Suprapubic skin (tissue), 4 donors: ENCODE data around the gene SUPT7L.

ENCODE experiments used
- EP300 ChIP-seq: sonication (generic); formaldehyde crosslinking; IDR thresholded peaks from one replicate; pipeline ENCODE4 v1.6.1; 2017; ENCODE audit warnings: antibody characterized with exemption
- POLR2A ChIP-seq, 2 donors: fragments of 450-650 bp; IDR thresholded peaks; one replicate each; pipeline ENCODE4 v1.6.1; 2017; ENCODE audit warnings: antibody characterized with exemption in 2 of 2, mild to moderate bottlenecking in 2 of 2, moderate library complexity in 2 of 2
- POLR2AphosphoS5 ChIP-seq, 3 donors: sonication (generic); formaldehyde crosslinking; IDR thresholded peaks; one replicate each; pipeline ENCODE4 v1.6.1; 2017; ENCODE audit warnings: antibody characterized with exemption in 3 of 3
- TF ChIP-seq, protein P1 (sequence below), 2 donors: fragments of 200-600 bp in 1 of 2; fragments of 450-650 bp in 1 of 2; sonication (generic) in 1 of 2; IDR thresholded peaks; one replicate each; pipeline ENCODE4 v1.5.1; 2016 to 2019; ENCODE audit warnings: antibody characterized with exemption in 2 of 2, mild to moderate bottlenecking in 1 of 2, moderate library complexity in 1 of 2

DNA sequence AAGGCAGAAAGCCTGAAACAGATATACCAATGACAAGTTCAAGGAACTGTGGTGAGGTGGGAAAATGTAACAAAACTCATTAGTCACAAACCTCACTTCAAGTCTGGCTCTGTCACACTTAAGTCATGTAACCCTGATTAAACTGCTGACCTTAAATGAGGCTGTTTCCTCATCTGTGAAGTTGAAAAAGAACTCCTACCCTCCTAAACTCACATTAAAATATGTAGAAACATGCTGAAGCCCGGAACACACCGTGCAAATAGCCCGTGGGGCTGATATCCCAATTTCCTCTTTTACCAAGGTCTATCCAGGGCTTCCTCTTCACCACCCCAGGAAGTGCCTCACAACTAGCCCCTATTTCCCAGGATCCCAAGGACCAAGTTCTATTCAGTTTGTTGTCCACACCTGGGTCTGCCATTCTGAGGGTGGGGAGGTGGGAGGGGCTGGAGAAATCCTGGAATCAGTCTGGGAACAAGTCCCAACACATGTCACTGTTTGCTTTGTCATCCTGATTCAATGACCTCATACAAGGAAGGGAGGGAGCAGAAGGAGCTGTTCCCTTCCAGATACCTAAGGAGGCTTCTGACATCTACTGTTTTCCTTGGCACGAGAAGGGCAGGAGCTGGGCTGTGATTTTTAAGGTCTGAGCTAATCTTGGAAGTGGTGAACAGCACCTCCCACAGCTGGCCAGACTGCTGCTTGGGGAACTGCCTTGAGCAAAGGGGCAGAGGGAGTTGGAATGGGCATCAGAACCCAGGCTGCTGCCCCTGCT is 42.6 kb upstream of the SUPT7L start:
- TF ChIP-seq POLR2A (IDR thresholded peaks at IDR 0.05) (no peak), EP300 (peak; percentile 89), POLR2AphosphoS5 (IDR thresholded peaks at IDR 0.05) (peak in 2 of 3 donors; percentile 4 to 79)
- TF ChIP-seq, protein P1, sequence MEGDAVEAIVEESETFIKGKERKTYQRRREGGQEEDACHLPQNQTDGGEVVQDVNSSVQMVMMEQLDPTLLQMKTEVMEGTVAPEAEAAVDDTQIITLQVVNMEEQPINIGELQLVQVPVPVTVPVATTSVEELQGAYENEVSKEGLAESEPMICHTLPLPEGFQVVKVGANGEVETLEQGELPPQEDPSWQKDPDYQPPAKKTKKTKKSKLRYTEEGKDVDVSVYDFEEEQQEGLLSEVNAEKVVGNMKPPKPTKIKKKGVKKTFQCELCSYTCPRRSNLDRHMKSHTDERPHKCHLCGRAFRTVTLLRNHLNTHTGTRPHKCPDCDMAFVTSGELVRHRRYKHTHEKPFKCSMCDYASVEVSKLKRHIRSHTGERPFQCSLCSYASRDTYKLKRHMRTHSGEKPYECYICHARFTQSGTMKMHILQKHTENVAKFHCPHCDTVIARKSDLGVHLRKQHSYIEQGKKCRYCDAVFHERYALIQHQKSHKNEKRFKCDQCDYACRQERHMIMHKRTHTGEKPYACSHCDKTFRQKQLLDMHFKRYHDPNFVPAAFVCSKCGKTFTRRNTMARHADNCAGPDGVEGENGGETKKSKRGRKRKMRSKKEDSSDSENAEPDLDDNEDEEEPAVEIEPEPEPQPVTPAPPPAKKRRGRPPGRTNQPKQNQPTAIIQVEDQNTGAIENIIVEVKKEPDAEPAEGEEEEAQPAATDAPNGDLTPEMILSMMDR (IDR thresholded peaks at IDR 0.05), result no peak
